HG03103 (cell line): ENCODE results near the gene B3GNT2.

ENCODE experiments used
- ATAC-seq: cut with Tn5 transposase; IDR thresholded peaks from one replicate; pipeline ENCODE4 v1.9.1; 2021; ENCODE audit warnings: low read depth; ENCODE audit not compliant: unreplicated experiment

B3GNT2 gene

GRCh38 chr2:62202729-62203128 is 6.8 kb downstream of the B3GNT2 start:
- no peak for ATAC-seq

DNA sequence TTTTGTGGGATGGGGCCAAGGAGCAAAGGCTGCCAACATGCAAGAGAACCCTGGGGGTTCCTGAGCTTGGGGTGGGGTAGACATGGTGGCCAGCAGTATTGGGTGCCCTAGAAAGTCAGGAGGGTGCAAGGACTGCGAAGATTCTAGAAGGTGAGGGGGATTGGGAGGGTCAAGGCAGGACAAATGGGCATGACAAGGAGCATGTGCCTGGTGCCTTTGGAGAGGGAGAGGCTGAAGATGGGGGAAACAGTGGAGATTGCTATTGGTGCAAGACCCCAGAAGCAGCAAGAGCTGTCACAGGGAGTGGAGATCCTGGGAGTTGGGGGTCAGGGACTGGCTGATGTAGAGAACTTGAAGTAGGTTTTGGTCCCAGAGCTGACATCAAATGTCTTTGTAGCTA is 7.5 kb downstream of the B3GNT2 start:
- ATAC-seq = no peak

- ATAC-seq = no peak
Observed at GRCh38 chr2:62204998-62205496, 9.1 kb downstream of the B3GNT2 start.

- ATAC-seq = no peak
Observed at GRCh38 chr2:62205554-62205953, 9.6 kb downstream of the B3GNT2 start.

GRCh38 chr2:62206024-62206423 is 10.1 kb downstream of the B3GNT2 start:
- ATAC-seq = no peak

- no peak for ATAC-seq
Observed at GRCh38 chr2:62207491-62207890, 11.6 kb downstream of the B3GNT2 start.

- no peak for ATAC-seq
Observed at GRCh38 chr2:62208074-62208757, 12.3 kb downstream of the B3GNT2 start.

DNA sequence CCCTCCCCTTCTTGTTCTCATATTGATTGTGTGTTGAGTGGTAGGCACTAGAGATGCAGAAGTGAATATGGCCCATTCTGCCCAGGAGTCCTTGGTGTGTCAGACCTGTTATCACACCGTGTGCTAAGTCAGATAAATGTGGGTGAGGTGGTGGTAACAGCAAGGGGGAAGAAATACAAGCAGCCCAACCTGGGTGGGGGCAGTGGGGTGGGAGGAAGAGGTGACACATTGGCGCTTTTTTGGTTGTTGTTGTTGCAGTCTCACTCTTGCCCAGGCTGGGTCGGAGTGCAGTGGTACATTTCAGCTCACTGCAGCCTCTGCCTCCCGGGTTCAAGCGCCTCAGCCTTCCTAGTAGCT is 12.8 kb downstream of the B3GNT2 start:
- ATAC-seq = no peak

GRCh38 chr2:62209427-62209991 is 13.6 kb downstream of the B3GNT2 start:
- no peak for ATAC-seq

- no peak for ATAC-seq
Observed at GRCh38 chr2:62215306-62216064, 19.6 kb downstream of the B3GNT2 start.

DNA sequence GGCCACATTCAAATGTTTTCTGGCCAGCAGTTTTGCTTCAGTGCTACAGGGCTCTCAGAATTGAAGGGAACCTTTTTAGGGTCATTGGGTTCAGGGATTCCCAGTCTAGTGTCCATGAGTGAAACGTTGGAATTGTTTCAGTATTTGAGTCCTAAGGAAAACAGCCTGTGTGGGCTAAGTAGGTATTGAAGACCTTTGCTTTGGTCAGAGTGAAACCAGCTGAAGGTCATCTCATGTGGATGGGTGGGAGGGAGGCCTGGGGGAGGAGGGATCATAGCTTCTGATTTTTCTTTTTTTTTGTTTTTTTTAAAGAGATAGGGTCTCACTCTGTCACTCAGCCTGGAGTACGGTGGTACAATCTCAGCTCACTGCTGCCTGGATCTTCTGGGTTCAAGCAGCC is 20.2 kb downstream of the B3GNT2 start:
- ATAC-seq = no peak

DNA sequence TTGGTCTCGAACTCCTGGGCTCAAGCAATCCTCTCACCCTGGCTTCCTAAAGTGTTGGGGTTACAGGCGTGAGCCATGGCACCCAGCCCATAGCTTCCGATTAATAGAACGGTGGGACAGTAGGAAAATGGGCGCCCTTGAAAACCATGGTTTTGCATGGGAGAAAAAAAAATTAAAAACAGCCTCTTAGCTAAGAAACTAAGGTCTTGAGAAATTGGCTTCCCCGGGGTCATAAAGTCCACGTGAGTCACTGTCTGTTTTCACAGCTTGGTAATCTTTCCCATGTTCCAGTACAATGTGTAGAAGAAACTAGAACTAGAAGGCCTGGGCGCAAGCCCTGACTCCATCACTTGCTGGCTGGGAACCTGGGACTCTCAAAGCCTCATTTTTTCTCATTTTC is 20.7 kb downstream of the B3GNT2 start:
- no peak for ATAC-seq

GRCh38 chr2:62217421-62217820 is 21.5 kb downstream of the B3GNT2 start:
- no peak for ATAC-seq

- no peak for ATAC-seq
Observed at GRCh38 chr2:62217970-62218369, 22.1 kb downstream of the B3GNT2 start.

GRCh38 chr2:62219407-62220159 is 23.7 kb downstream of the B3GNT2 start:
- ATAC-seq = no peak

DNA sequence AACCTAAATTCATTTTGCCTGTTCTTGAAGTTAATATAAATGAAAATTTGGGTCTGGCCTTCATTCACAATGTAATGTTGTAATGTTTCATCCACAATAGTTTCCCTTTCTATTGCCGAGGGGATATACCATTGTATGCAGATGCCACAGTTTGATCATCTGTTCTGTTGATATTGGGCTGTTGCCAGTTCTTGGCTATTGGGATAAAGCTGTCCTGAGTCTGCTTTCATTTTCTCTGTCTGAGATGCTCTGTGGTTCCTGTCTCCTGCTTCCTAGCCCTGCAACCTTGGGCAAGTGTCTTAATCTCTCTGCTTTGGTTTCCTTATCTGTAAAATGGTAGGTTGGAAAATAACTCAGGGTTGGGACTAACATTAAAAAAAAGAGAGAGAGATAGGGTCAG is 25.2 kb downstream of the B3GNT2 start:
- no peak for ATAC-seq

GRCh38 chr2:62222171-62222570 is 26.3 kb downstream of the B3GNT2 start:
- ATAC-seq = no peak

DNA sequence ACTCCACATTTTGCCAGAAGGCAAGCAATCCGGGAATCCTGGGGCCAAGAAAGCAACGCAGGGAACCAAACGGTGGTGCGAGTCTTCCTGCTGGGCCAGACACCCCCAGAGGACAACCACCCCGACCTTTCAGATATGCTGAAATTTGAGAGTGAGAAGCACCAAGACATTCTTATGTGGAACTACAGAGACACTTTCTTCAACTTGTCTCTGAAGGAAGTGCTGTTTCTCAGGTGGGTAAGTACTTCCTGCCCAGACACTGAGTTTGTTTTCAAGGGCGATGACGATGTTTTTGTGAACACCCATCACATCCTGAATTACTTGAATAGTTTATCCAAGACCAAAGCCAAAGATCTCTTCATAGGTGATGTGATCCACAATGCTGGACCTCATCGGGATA is 26.8 kb downstream of the B3GNT2 start:
- no peak for ATAC-seq

DNA sequence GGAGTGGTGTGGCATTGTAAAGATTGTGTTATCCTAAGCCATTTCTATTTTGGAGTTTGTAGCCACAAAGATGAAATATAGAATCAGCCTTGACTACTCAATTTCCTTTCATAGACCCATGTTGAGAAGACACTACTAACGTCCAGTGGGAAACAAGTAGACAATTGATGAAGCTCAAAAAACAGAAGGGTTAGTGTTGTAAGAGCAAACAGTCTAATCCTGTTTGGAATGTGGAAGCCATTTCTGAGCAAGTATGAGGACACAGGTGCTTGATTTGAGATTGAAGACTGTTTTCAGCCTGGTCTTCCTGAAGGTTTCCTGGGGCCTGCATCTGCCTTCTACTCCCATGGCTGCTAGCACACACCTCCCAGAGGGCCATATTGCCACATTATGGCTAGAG is 29.1 kb downstream of the B3GNT2 start:
- ATAC-seq = no peak

GRCh38 chr2:62227386-62228075 is 31.6 kb downstream of the B3GNT2 start:
- no peak for ATAC-seq
